ENCODE data around the gene PDS5A.

PDS5A gene

DNA sequence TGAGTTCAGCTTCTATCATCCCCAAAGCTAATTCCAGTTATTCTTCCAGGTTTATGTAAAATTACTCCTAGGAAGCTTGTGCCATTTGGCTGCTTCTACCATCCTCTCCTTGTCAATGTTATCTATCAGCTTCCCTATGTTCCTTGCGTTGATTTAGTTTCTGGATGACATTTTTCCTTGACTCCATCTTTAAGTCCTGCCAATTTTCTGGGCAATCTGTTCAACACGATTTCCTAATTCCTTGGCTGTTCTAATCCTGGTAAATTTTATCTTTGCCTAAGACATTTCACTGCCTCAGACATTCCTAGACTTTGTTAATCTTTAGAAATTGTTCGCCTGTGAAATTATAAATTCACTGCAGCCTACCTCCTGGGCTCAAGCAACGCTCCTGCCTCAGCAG lies 125.1 kb downstream of the PDS5A start:
- Histone ChIP-seq H3K4me3 (ENCODE audit: low read length) (no peak overlapping the region), H3K27ac (ENCODE audit: low read depth, low read length) (no peak overlapping the region), H3K9me3 (ENCODE audit: control insufficient read depth, insufficient read depth, low read length) (no peaks in the 10 kb centered on the region), H3K79me2 (ENCODE audit: control insufficient read depth, low read length) (no peaks in the 10 kb centered on the region), H3K27me3 (ENCODE audit: control insufficient read depth, low read length) (no peaks in the 10 kb centered on the region), H3K4me1 (ENCODE audit: control insufficient read depth, low read length) (no peaks in the 10 kb centered on the region), H3F3A (ENCODE audit: control insufficient read depth, insufficient read depth) (0 out of 2 replicates have a peak, but pooled peaks cover 6% of the 10 kb centered on the region), H3K36me3 (ENCODE audit: control insufficient read depth, low read length) (peaks cover 63% of the 10 kb centered on the region), H4K20me1 (ENCODE audit: control insufficient read depth, insufficient read depth, low read depth, low read length) (no peaks in the 10 kb centered on the region), H3K9me2 (replicated peaks; ENCODE audit: control insufficient read depth, low read length) (no peaks in the 10 kb centered on the region), H3K4me2 (ENCODE audit: low read length) (no peak overlapping the region)
- TF ChIP-seq, protein P1, sequence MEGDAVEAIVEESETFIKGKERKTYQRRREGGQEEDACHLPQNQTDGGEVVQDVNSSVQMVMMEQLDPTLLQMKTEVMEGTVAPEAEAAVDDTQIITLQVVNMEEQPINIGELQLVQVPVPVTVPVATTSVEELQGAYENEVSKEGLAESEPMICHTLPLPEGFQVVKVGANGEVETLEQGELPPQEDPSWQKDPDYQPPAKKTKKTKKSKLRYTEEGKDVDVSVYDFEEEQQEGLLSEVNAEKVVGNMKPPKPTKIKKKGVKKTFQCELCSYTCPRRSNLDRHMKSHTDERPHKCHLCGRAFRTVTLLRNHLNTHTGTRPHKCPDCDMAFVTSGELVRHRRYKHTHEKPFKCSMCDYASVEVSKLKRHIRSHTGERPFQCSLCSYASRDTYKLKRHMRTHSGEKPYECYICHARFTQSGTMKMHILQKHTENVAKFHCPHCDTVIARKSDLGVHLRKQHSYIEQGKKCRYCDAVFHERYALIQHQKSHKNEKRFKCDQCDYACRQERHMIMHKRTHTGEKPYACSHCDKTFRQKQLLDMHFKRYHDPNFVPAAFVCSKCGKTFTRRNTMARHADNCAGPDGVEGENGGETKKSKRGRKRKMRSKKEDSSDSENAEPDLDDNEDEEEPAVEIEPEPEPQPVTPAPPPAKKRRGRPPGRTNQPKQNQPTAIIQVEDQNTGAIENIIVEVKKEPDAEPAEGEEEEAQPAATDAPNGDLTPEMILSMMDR (IDR thresholded peaks at IDR 0.05; ENCODE audit: low read depth, low read length, poor library complexity, severe bottlenecking), result no peak
- TF ChIP-seq EZH2phosphoT487 (IDR thresholded peaks at IDR 0.05; ENCODE audit: borderline replicate concordance, low read length), result no peak

DNA sequence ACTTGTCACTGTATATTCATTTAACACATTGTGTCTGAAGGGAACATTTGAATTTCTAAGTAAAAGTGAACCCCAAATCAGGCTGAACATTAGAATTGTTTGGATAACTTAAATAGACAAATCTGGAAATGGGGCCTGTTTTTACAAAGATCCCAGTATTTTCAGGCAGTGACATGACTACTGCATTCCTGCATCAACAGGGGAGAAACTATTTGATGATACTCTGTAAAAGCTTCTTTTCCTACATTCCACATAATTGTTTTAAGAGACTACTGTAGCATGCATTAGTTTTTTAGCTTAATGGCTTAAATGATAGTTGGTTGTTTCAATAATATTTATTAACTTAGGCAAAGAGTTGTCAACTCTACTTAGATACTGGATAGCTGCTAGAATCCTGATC lies 127.0 kb downstream of the PDS5A start:
- H3F3A ChIP-seq (ENCODE audit: control insufficient read depth, insufficient read depth), result peaks cover 9% of the 10 kb centered on the region; the same call in 1 of the 2 replicates
- no peaks in the 10 kb centered on the region; the same call in 1 of the 2 replicates for H4K20me1 ChIP-seq (ENCODE audit: control insufficient read depth, insufficient read depth, low read depth, low read length)
- H3K27me3 ChIP-seq (ENCODE audit: control insufficient read depth, low read length), result no peaks in the 10 kb centered on the region
- no peak overlapping the region for H3K4me2 ChIP-seq (ENCODE audit: low read length)
- H3K9me2 ChIP-seq (replicated peaks; ENCODE audit: control insufficient read depth, low read length), result no peaks in the 10 kb centered on the region
- no peaks in the 10 kb centered on the region for H3K9me3 ChIP-seq (ENCODE audit: control insufficient read depth, insufficient read depth, low read length)
- no peak overlapping the region for H3K27ac ChIP-seq (ENCODE audit: low read depth, low read length)
- TF ChIP-seq, protein P1 (IDR thresholded peaks at IDR 0.05; ENCODE audit: low read depth, low read length, poor library complexity, severe bottlenecking), result no peak
- no peak for TF ChIP-seq EZH2phosphoT487 (IDR thresholded peaks at IDR 0.05; ENCODE audit: borderline replicate concordance, low read length)
- H3K79me2 ChIP-seq (ENCODE audit: control insufficient read depth, low read length), result no peaks in the 10 kb centered on the region
- no peaks in the 10 kb centered on the region for H3K4me1 ChIP-seq (ENCODE audit: control insufficient read depth, low read length)
- peaks cover 72% of the 10 kb centered on the region for H3K36me3 ChIP-seq (ENCODE audit: control insufficient read depth, low read length)
- H3K4me3 ChIP-seq (ENCODE audit: low read length), result no peak overlapping the region

DNA sequence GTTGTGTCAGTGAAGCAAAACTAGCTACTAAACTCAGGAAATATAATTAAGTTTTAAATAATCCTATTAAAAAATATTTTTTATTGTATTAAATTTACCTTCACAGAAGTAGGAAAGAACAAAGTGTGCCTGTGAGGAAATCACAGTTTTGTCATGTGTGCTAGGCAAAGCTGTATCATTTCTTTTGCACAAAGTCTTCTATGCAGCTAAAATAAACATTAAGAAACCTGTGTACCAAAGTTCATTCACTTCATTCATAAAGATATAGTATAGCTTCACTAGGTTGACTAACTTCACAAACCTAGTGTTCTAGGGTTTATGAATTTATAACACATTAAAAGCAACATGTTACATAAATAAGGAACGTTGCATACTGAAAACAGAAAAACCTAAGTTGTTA lies 131.0 kb downstream of the PDS5A start:
- no peaks in the 10 kb centered on the region for H3K9me2 ChIP-seq (replicated peaks; ENCODE audit: control insufficient read depth, low read length)
- no peak overlapping the region for H3K4me2 ChIP-seq (ENCODE audit: low read length)
- H3K27ac ChIP-seq (ENCODE audit: low read depth, low read length), result no peak overlapping the region
- peaks cover 10% of the 10 kb centered on the region; the same call in 1 of the 2 replicates for H3F3A ChIP-seq (ENCODE audit: control insufficient read depth, insufficient read depth)
- no peaks in the 10 kb centered on the region for H3K27me3 ChIP-seq (ENCODE audit: control insufficient read depth, low read length)
- H4K20me1 ChIP-seq (ENCODE audit: control insufficient read depth, insufficient read depth, low read depth, low read length), result no peaks in the 10 kb centered on the region; the same call in 1 of the 2 replicates
- H3K36me3 ChIP-seq (ENCODE audit: control insufficient read depth, low read length), result peaks cover 70% of the 10 kb centered on the region
- H3K9me3 ChIP-seq (ENCODE audit: control insufficient read depth, insufficient read depth, low read length), result no peaks in the 10 kb centered on the region
- H3K4me3 ChIP-seq (ENCODE audit: low read length), result no peak overlapping the region
- TF ChIP-seq EZH2phosphoT487 (IDR thresholded peaks at IDR 0.05; ENCODE audit: borderline replicate concordance, low read length), result no peak
- TF ChIP-seq, protein P1 (IDR thresholded peaks at IDR 0.05; ENCODE audit: low read depth, low read length, poor library complexity, severe bottlenecking), result no peak
- H3K4me1 ChIP-seq (ENCODE audit: control insufficient read depth, low read length), result no peaks in the 10 kb centered on the region
- H3K79me2 ChIP-seq (ENCODE audit: control insufficient read depth, low read length), result no peaks in the 10 kb centered on the region
